Natural killer cell (primary cell): ENCODE data around the gene TBC1D10A. TPM values are rescaled to one million over a fixed set of nuclear protein-coding genes. Genes with fewer than 3 reads are reported as not detected.

ENCODE experiments used
- ATAC-seq, 3 donors: fragments of 150-1000 bp in 2 of 3; fragments of 200-7000 bp in 1 of 3; cut with Tn5 transposase; 1 replicate in 1 of 3; 2 replicates in 2 of 3; pipeline ENCODE4 v1.10.0; 2021; ENCODE audit warnings: mild to moderate bottlenecking in 2 of 3, moderate library complexity in 2 of 3
- DNase-seq, 2 donors: peaks; one replicate each; pipeline versions ENCODE4 v3.0.0 to v3.0.0-alpha.2; 2013 to 2021; ENCODE audit warnings: mixed read lengths in 1 of 2
- H3K27ac ChIP-seq: one replicate; pipeline ENCODE4 v1.5.1; 2013; ENCODE audit warnings: mild to moderate bottlenecking, low read length
- H3K27me3 ChIP-seq: one replicate; pipeline ENCODE4 v1.6.1; 2013; ENCODE audit warnings: low read length; ENCODE audit not compliant: control insufficient read depth, insufficient read depth
- H3K36me3 ChIP-seq: one replicate; pipeline ENCODE4 v1.6.1; 2013; ENCODE audit warnings: low read length; ENCODE audit not compliant: control insufficient read depth, insufficient read depth
- H3K4me1 ChIP-seq: one replicate; pipeline ENCODE4 v1.6.1; 2013; ENCODE audit warnings: low read length; ENCODE audit not compliant: control insufficient read depth, insufficient read depth
- H3K4me3 ChIP-seq: one replicate; pipeline ENCODE4 v1.5.1; 2013; ENCODE audit warnings: low read length
- H3K9me3 ChIP-seq: one replicate; pipeline ENCODE4 v1.6.1; 2013; ENCODE audit warnings: low read length; ENCODE audit not compliant: control insufficient read depth, insufficient read depth
- H3K27ac Mint-ChIP-seq, 2 donors: one replicate each; pipeline ENCODE4 v1.8.0; 2022; ENCODE audit warnings: mild to moderate bottlenecking in 2 of 2, mixed read lengths in 2 of 2, moderate library complexity in 1 of 2
- H3K27me3 Mint-ChIP-seq, 2 donors: one replicate each; pipeline ENCODE4 v1.8.0; 2022; ENCODE audit warnings: low read depth in 2 of 2, mixed read lengths in 2 of 2
- H3K36me3 Mint-ChIP-seq: one replicate; pipeline ENCODE4 v1.8.0; 2022; ENCODE audit warnings: mixed read lengths
- H3K4me1 Mint-ChIP-seq, 2 donors: one replicate each; pipeline ENCODE4 v1.8.0; 2022; ENCODE audit warnings: mixed read lengths in 2 of 2
- H3K4me3 Mint-ChIP-seq: one replicate; pipeline ENCODE4 v1.8.0; 2022; ENCODE audit warnings: mild to moderate bottlenecking, moderate library complexity, mixed read lengths
- H3K9me3 Mint-ChIP-seq, 2 donors: one replicate each; pipeline ENCODE4 v1.8.0; 2022; ENCODE audit warnings: mixed read lengths in 2 of 2
- WGBS: methylation state at CpG from one replicate; pipeline ENCODE4 v1.1.7; 2013; ENCODE audit warnings: missing lambda C conversion rate; ENCODE audit not compliant: insufficient coverage; 5-methylcytosine and 5-hydroxymethylcytosine counted together
- intact Hi-C: fragments of 100-400 bp; cut with micrococcal nuclease; formaldehyde crosslinking; loops from one replicate; pipeline ENCODE4 v1.14.2; 2022
- total RNA-seq, 4 donors: library from RNA; stranded (reverse); fragments of 120-200 nt in 1 of 4; gene quantifications; one replicate each; pipeline versions ENCODE4 v1.2.3 to v1.2.4, GENCODE V29; 2013 to 2022
- TF ChIP-seq, protein P1 (sequence below): fragments of 200-600 bp; IDR thresholded peaks from one replicate; pipeline ENCODE4 v1.8.0; 2022; ENCODE audit warnings: antibody characterized with exemption

TBC1D10A gene
- total RNA-seq = 10 to 100 TPM; 38.9 to 48.0 (median 47.9) TPM
- total RNA-seq (2013) = 37.9 TPM

DNA sequence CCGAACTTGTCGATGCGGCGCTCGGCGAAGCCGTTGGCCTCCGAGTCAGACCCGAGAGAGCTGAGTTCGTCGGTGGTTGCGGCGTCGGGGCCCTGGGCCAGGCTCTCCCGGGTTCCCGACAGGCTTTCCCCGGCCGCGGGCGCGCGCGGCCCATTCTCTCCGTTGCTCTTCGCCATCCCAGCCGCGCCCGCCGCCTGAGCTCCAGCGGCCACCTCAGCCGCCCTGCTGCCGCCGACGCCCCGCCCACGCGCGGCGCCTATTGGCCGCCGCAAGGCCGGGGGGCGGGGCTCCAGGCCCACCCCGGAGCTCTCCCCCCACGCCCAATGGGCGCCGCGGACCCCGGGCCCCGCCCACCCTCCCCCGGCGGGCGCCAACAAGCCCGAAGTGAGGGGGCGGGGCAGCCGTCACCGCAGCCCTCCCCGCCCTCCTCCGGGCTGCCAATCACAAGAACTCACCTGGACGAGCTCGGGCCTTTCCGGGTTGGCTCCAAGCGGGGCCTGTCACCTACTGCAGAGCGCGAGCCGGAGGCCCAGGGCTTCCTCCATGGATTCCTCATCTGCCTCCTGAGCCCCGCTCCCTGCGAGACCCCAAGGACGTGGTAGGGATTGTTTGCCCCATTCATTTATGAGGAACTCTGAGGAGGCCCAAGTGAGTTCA lies at the start of gene TBC1D10A:
TBC1D10A (minus strand) TSS at position 236 of the 657 bp plus-strand sequence; CDS start at position 176, 60 bp downstream.
- intact Hi-C loops = loop anchor here (1.0 to 2.0 kb wide), 2 partner anchors 29 to 38 kb away; partner anchors contain the start of genes CASTOR1 and SF3A1
- no peaks in the 10 kb centered on the region for H3K9me3 Mint-ChIP-seq
- H3K36me3 Mint-ChIP-seq = no peaks in the 10 kb centered on the region
- H3K4me3 Mint-ChIP-seq = peak within 1 kb of the TSS; percentile 88
- H3K27me3 Mint-ChIP-seq = no peaks in the 10 kb centered on the region
- peak within 1 kb of the TSS; percentile 84 for H3K27ac ChIP-seq
- WGBS = under 1% methylated on average over 65 of the region's 69 CpGs
- peaks cover 36 to 47% of the 10 kb centered on the region in 2 donors for H3K4me1 Mint-ChIP-seq
- TF ChIP-seq, protein P1, sequence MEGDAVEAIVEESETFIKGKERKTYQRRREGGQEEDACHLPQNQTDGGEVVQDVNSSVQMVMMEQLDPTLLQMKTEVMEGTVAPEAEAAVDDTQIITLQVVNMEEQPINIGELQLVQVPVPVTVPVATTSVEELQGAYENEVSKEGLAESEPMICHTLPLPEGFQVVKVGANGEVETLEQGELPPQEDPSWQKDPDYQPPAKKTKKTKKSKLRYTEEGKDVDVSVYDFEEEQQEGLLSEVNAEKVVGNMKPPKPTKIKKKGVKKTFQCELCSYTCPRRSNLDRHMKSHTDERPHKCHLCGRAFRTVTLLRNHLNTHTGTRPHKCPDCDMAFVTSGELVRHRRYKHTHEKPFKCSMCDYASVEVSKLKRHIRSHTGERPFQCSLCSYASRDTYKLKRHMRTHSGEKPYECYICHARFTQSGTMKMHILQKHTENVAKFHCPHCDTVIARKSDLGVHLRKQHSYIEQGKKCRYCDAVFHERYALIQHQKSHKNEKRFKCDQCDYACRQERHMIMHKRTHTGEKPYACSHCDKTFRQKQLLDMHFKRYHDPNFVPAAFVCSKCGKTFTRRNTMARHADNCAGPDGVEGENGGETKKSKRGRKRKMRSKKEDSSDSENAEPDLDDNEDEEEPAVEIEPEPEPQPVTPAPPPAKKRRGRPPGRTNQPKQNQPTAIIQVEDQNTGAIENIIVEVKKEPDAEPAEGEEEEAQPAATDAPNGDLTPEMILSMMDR = no peak
- peaks cover 5% of the 10 kb centered on the region for H3K36me3 ChIP-seq
- peak within 1 kb of the TSS; percentile 51 for H3K4me3 ChIP-seq
- H3K27ac Mint-ChIP-seq = peak within 1 kb of the TSS; percentile 82 to 84
- peak; percentile 92 to 97 (median 94) for ATAC-seq
- no peaks in the 10 kb centered on the region for H3K9me3 ChIP-seq
- no peaks in the 10 kb centered on the region for H3K27me3 ChIP-seq
- H3K4me1 ChIP-seq = peaks cover 47% of the 10 kb centered on the region
- peak; percentile 82 to 97 for DNase-seq

GRCh38 chr22:30375312-30375849 lies 48.6 kb upstream of the TBC1D10A start:
- ATAC-seq = no peak
- DNase-seq = no peak
- no peaks in the 10 kb centered on the region for H3K36me3 Mint-ChIP-seq
- Histone ChIP-seq H3K36me3 (no peaks in the 10 kb centered on the region), H3K4me3 (no peak overlapping the region), H3K9me3 (no peaks in the 10 kb centered on the region), H3K27me3 (no peaks in the 10 kb centered on the region), H3K4me1 (peaks cover 2% of the 10 kb centered on the region), H3K27ac (no peak overlapping the region)
- intact Hi-C loops = no loop called here
- H3K9me3 Mint-ChIP-seq = no peaks in the 10 kb centered on the region
- no peak overlapping the region for H3K27ac Mint-ChIP-seq
- H3K4me1 Mint-ChIP-seq = no peaks in the 10 kb centered on the region
- H3K27me3 Mint-ChIP-seq = no peaks in the 10 kb centered on the region
- TF ChIP-seq, protein P1 = no peak
- 93% methylated on average over 13 of the region's 13 CpGs for WGBS
- H3K4me3 Mint-ChIP-seq = no peak overlapping the region

- H3K27me3 Mint-ChIP-seq = no peaks in the 10 kb centered on the region
- H3K27ac ChIP-seq = no peak overlapping the region
- ATAC-seq = no peak
- H3K4me3 Mint-ChIP-seq = no peak overlapping the region
- no peaks in the 10 kb centered on the region for H3K4me1 Mint-ChIP-seq
- no peaks in the 10 kb centered on the region for H3K36me3 Mint-ChIP-seq
- intact Hi-C loops = no loop called here
- H3K9me3 Mint-ChIP-seq = no peaks in the 10 kb centered on the region
- H3K36me3 ChIP-seq = no peaks in the 10 kb centered on the region
- H3K27ac Mint-ChIP-seq = no peak overlapping the region
- H3K27me3 ChIP-seq = no peaks in the 10 kb centered on the region
- DNase-seq = no peak
- TF ChIP-seq, protein P1 = no peak
- peaks cover 2% of the 10 kb centered on the region for H3K4me1 ChIP-seq
- no peaks in the 10 kb centered on the region for H3K9me3 ChIP-seq
- no peak overlapping the region for H3K4me3 ChIP-seq
- 94% methylated on average over 33 of the region's 33 CpGs for WGBS
These were observed 46.9 kb upstream of the TBC1D10A start for GRCh38 chr22:30373331-30374325.
